HG03095 (cell line): Measurements from ENCODE around the gene RAP2A.

ENCODE experiments used
- ATAC-seq: cut with Tn5 transposase; IDR thresholded peaks from one replicate; pipeline ENCODE4 v1.9.1; 2021; ENCODE audit warnings: moderate library complexity; ENCODE audit not compliant: unreplicated experiment

Gene RAP2A

GRCh38 chr13:97422118-97423054 is 11.6 kb upstream of the RAP2A start:
- ATAC-seq = no peak

GRCh38 chr13:97423300-97424045 is 10.5 kb upstream of the RAP2A start:
- no peak for ATAC-seq

GRCh38 chr13:97425590-97425989 is 8.4 kb upstream of the RAP2A start:
- no peak for ATAC-seq

GRCh38 chr13:97426695-97427094 is 7.3 kb upstream of the RAP2A start:
- ATAC-seq = no peak

DNA sequence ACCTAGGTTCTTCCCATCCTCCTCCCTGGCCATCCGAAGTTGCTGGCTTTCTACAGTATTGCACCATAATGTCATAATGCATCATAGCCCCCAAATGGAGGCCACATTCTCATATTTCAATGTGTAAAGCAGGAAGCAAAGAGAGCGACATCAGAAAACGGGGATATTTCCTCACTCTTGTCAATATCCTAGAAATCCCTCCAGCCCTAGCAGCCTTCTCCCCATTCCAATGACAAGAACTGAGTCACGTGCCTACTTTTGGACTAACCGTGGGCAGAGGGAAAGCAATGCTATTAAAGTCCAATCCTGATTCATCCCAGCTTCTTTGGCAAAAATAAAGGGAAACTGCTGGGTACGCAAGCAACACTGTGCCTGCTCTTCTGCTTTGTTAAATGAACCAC is 4.3 kb upstream of the RAP2A start:
- no peak for ATAC-seq

- no peak for ATAC-seq
These were observed 3.7 kb upstream of the RAP2A start for GRCh38 chr13:97430296-97430695.

- no peak for ATAC-seq
These were observed 2.7 kb upstream of the RAP2A start for GRCh38 chr13:97431171-97431764.

GRCh38 chr13:97432232-97432916 is 1.6 kb upstream of the RAP2A start:
- ATAC-seq = no peak

DNA sequence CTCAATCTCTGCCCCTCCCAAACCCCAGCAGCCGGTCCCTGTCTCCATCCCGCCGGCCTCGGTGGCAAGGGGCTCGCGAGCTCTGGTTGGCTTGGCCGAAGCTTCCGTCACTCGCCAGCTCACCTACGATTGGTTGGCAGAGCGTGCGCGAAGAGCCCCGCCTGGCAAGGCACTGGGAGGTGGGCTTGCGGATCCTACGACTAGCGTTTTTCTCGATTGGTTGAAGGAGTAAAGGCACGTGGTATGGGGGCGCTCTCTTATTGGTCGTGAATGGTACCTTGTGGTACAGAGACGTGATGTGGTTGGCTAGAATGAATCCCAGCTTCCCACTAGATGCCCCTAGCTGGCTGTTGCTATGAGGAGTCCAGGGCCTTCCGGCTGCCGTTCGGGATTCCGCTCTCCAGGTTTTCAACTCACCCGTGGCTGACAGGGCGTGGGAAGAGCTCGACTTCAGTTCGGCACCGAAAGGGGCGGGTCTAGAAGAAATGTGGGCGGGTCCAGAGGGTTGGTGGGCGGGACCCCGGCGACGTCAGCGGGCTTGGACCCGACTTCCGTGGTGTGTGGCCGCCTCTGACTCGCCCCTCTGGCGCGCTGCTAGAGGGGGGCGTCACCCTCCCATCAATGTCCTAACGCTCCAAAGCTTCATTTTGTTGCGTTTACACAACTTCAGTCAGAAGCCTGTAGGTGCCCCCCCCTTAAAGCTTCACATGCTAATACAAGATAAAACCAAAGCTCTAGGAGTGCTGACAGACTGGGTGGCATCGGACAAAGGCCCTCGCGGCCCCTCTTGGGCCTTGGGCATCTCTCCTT is 847 bp upstream of the RAP2A start:
- ATAC-seq = peak; percentile 73

DNA sequence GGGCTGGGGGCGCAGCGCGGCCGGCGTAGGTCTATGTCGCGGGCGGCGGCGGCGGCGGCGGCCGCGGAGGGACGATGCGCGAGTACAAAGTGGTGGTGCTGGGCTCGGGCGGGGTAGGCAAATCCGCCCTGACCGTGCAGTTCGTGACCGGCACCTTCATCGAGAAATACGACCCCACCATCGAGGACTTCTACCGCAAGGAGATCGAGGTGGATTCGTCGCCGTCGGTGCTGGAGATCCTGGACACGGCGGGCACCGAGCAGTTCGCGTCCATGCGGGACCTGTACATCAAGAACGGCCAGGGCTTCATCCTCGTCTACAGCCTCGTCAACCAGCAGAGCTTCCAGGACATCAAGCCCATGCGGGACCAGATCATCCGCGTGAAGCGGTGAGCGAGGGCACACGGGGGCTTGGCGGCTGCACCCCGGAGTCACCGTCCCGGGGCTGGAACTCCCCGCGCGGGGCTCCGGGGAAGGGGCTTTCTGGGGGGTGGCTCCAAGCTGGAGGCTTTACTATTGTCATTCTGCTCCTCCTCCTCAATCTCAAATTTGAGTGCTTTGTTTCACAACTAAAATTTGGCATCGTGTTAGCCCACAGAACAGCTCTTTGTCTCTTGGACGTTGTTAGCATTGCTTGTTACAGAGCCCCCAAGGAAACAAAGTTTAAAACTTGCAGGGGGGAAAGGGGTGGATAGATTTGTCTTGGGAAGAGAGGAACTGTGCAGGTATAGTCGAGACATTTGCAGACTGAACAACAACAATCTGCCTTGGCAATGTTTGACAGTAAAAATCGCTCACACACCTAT is 630 bp downstream of the RAP2A start:
- peak; percentile 1 for ATAC-seq

DNA sequence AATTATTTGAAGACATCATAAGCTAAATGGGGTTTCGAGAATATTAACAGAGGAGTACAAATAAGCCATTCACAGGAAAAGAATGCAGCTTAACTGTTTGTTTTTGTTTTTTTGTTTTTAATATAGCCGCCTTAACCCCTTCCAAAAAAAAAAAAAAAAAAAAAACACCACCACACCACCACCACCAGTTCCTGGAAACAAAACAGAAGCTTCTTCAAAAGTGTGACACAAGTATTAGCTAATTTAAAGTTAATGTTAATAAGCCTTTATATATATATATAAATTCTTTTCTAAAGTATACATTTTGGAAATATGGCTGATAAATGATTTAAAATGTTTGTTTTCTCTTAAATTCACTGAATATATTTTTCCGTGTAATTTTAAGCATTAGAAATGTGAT is 1.4 kb downstream of the RAP2A start:
- ATAC-seq = no peak

GRCh38 chr13:97435794-97436193 is 1.8 kb downstream of the RAP2A start:
- no peak for ATAC-seq

DNA sequence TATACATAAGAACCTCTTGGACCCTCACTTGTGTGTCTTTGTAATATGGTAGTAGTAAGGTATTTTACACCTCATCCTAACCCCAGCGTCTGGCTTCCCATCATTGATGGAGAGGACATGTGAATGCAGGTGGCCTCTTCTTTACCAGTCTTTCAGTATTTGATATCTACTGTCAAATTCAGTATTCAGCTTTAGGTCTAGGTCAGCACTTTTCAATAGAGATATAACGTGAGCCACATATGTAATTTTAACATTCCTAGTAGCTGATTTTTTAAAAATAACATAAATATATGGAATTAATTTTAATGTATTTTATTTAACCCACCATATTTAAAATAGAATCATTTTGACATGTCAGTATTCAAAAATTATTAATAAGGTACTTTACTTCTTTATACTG is 2.9 kb downstream of the RAP2A start:
- no peak for ATAC-seq

DNA sequence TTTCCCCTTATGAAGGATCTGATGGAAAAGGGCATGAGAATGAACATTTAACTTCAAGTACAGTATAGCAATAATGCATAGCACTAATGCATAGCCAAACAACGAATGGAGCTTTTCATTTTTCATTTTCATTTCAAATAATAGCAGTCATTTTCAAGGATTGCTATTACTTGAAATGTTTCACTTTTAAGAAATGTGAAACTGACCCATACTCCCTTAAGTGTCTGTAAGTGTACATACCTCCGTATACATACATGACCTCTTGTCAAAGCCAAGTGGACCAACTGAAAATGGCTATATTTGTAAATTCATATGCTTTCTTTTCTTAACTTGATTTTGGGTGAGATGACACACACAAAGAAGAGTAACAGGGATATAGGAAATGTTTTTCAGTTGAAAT is 3.8 kb downstream of the RAP2A start:
- no peak for ATAC-seq

DNA sequence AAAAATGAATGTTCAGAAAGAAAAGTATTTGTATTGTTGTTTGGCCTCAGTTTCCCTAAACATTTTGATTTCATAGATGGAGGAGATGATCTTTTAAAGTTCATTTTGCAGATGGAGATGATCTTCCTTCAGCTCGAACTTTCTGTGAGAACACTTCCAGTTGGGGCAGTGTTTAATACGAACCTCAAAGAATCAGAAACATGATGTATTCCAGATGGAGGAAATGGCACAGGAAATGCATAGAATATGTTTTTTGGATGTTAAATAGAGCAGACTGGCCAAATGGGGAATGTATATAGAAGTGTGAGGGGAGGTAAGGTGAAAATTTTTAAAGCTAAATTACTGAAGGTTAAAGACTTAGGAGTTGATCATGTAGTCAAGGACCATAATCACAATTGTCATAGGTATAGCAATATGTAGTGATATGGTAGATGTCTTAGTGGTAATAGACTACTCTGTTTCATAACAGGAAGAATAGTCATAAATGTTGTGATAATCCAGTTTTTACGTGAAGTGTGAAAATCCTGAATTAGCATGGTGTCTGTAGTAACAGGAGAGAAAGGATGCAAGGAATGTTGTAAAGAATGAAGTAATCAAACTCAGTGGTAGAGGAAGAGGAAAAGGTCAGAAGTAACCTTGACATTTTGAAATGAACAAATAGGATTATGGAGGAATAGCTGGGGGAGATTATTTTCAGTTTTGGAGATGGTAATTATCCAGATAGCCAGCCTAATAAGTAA is 5.1 kb downstream of the RAP2A start:
- ATAC-seq = no peak

- no peak for ATAC-seq
These were observed 6.7 kb downstream of the RAP2A start for GRCh38 chr13:97440598-97441170.

DNA sequence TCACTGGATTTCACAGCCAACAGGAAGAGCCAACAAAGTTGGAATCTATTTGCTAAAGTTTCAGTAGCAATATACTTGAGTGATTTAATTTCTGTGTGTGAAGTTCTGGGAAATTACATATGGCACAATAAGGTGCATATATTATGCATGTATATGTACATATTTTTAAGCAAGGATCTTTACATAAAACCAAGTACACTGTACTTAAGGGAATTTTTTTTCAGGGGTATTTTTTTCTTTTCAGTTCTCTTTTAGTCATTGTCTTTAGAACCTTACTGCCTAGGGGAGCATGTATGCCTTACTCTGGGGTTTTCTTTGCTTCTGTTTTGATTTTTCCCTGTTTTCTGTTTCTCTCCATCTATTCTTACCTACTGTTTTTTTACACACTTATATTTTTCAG is 7.4 kb downstream of the RAP2A start:
- ATAC-seq = peak; percentile 63

DNA sequence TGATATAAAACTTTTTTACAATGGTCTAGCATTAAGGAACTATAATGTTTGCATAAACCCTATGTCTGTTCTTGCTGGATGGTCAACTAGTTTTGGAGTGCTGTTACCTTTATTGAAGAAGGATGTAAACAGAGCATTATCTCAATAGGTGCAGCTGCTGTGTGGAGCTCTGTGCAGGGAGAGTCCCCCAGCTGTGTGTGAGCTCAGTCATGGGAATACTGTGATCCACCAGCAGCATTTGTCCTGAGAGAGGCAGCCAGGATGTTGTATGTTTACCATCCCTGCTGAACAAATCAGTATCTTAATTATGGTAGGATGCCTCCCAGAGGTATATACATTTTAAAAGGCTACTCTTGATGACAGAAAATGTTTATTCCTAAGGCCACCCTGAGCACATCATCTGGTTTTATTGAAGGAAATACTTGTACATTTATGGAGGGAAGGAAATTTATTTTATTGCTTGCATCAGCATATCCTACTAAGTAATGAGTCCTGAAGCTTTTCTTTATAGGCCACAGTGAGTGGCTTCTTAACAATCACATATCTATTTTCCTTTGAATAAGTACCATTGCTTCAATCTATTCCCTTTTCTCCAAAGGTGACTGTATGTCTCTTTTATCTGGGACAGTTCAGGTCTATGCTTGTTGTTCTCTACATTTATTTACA is 11.7 kb downstream of the RAP2A start:
- no peak for ATAC-seq
